ENCODE data around the gene IRF1.

The IRF1 gene

DNA sequence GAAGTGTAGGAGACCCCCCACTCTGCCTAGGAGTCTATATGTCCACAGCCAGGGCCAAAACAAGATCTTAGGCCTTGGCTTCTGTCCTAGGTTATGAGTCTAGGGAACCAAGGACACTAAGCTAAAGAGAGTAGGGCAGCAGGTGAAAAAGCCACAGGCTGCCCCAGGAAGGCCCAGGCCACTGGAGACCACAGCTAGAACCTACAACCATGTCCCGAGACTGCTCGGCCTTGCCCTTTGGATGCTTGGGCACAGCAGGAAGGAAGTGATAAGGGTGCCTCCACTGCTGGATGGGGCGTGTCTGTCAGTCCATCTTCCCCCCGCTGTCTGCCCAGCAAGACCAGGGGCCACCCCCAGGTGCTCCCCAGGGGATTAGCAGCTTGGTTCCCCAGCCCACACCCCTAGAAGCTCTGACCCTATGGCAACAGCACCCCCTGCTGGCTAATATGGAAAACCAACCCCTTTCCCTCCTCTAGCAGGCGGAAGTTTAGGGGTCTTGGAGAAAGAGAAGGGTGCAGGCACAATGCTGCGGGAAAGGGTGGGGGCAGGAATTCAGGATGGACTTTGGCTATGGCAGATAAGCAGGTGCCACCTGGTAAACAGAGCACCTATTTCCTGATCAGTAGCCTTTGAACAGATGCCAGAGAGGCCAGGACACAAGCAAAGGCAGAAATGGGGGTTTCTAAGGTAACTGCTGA, 10.5 kb upstream of the IRF1 start:
- DNase-seq: peak; percentile 84

DNA sequence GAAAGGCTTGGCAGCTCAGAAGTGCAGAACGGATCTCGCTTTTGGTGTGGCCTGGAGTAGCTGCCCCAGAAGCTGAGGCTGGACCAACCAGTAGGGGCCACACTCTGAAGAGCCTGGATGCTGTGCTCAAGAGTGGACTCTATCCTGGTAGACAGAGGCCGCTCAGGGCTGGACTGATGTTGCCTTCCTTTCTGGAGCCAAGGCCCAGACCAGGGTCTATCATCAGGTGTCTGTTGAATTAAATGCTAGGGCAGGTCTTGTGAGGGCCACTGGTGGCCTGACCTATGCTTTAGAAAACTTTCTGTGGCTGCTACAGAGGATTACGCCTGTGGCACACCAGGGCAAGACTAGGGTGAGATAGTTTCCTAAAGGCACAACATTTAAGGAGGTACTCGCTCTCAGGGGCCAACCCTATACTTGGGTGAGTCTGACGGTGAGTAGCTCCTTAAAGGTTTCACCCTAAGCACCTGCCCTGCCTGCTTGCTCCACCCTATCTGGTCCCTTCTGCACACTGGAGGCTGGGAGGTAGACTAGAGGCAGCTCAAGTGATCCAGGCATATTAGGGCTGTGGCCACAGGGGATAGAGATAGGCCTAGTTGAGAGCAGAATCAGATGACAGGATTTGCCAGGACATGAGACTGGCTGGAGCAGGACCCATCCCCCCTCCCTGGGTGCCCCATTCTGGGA, 9.8 kb upstream of the IRF1 start:
- DNase-seq: peak; percentile 5

DNA sequence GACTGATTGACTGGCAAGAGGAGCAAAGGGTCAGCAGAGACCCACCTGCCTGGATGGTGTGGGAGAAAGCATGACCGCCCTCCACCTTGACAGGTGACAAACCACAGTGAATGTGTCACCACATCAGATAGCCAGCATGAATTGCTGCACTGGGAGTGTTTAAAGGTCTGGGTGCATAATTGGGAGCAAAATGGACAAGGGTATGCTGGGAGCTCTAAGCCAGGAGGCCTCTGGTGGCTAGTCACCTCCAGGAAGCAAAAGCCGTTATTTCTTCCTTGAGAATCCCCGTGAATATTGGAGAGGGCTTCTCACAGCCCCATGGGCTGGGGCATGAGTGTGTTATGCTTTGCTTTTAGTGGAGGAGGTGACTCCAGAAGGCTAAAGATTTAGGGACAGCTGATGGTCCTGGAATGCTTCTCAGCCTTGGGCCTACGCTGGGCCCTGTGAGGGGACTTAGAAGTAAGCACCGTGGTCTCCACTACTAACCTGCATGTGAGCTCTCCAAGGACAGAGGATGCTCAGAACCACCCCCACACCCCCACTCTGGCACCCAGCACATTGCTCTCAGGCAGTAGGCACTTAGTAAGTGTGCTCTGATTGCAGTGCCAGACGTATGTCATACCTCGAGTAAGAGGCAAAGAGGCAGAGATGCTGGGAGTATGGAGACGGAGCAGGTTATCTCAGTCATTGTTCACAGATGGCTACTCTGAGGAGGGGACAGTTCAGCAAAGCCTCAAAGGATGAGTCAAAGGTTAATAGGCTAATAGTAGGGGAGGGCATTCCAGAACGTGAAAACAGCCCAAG, 9.1 kb upstream of the IRF1 start:
- peak; percentile 19 for DNase-seq

DNA sequence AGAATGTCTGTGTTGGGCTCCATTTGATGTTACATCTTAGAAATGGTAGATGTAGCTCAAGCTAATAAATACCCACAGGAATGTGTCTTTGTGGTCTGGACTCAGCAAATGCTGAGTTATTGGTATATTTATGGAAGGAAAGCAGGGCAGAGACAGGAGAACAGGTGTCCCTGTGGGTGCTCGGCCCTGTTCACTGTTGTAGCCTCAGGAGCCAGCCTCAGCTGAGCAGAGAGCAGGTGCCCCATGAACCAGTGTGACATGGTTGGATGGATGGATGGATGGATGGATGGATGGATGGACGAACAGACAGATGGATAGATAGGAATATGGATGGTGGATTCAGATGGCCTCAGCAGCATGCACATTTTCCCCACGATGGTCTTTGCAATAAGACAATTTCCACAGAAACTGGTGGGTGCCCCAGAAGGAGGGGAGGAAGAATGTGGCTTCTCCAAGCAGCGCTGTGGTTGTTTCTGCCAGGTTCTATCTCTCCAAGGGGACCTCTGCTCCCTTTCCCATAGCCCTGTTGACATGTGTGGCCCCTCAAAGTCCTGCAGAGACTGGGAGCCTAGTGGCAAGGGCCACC, 8.2 kb upstream of the IRF1 start:
- no peak for DNase-seq

DNA sequence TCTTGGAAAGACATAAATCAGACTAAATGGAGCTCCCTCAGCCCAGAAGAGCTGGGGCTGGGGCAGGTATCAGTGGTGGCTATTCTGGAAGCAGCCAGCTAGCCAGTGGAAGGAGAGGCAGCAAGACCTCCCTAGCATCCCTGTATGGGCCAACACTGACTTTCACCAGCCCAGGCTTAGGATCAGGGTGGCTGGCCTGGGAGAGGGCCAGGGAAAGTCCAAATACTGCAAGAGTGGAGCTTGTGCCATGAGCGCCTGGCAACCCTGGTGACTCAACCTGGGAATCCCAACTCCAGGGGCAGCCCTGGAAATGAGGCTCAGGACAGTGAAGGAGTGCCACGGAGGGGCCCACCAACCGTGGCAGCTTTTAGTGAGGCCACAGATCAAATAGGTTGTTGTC, 7.6 kb upstream of the IRF1 start:
- no peak for DNase-seq

DNA sequence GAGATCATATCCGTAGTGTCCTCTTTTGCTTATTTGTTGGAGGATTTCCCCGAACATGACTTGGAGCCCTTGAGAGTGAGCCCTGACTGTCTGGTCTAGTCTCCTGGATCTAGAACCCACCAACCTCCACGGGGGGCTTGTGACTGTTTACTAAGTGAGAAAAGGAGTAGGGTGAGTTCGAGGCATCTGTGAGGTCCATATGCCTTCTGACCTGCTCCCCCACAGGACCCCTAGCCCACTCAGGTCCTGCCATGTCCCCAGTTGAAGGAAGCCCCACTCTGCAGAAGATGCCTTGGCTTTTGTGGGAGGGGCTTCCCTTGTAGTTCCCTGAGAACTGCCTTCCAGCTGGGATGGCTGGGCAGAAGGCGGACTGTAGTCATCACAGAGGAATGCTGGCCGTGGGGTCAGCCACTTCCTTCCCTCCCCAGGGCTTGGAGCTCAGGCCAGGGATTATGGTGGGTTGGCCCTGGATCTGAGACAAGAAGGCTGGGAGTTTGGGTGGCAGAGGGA, 7.0 kb upstream of the IRF1 start:
- peak; percentile 6 for DNase-seq

DNA sequence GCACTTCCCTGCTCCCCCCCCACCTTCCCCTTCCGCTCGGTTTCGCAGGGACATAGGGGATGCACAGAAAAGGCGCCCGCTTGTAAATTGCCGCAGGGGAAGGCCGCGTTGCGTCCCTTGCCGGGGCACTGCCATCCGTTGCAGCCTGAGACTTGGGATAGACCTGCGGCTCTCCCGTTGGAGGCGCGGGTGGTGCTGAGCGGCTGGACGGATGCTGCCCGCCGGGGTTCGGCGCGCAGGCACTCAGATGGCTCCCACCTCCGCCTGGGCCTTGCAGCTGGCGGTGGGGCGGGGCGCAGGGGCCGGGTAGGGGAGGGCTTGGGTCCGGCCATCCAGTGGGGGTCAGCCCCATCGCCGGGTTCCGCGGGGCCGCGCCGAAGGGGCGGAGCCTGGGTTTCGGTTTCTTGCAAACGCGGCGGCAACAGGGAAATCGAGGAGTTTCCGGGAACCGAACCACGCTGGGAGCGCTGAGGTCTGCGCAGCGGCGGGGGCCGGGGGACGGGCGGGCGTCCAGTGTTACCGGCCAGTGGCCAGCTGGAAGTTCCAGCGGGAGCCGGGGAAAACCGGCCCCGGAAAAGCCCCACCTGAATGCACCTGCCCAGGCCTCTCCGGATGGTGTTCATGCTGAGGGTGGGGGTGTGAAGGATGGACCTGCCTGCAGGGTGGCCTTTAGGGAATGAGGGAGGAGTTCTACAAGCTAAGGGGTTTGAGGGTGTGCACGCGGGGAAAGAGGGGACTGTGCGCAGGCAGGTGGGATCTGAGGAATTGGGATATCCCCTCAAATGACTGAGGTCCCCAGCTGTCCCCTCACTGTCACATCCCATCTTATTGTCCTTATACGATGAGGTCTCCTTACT, 6.3 kb upstream of the IRF1 start:
- peak; percentile 71 for DNase-seq

DNA sequence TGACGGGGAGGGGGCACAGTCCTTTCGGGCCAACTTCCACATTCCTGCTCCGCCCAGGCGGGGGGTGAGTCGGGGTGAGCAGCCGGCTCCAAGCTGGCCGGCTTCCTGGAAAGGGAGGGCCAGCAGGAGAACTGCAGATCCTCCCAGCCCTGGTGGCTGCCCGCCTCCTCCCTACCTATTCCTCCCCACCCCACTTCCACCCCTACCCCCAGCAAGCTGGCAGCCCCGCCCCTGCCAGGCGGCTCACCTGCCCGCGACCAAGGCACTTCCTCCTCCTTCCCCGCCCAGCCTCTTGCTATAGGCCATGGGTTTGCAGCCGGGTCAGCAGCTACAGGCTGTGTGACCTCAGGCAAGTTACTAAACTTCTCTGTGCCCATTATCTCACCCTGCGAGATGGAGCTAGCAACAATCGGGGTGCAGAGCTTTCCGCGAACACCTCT, 5.6 kb upstream of the IRF1 start:
- peak; percentile 92 for DNase-seq

DNA sequence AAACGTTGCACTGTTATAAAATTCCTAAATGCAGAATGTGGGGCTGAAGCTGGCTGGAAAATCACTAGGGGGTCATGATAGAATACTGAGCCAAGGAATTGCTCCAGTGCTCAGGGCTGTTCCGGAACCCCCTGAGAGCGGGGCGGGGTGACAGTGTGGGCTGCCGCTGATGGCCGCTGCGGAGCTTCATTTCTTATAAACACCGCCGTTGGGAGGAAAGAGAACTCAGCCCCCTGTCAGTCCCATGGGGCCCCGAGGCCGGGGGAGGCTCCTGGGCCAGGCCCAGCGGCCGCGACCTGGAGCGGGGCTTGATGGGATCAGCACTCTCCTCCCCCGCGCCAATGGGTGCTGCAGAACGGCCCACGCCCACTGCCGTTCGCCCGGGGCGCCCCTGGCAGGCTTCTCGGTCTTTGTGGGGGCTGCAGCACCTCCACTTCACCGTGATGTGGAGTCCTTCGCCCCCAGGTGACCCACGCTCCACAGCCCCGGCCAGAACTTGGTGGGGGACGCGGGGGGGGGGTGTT, 5.2 kb upstream of the IRF1 start:
- DNase-seq: peak; percentile 70

DNA sequence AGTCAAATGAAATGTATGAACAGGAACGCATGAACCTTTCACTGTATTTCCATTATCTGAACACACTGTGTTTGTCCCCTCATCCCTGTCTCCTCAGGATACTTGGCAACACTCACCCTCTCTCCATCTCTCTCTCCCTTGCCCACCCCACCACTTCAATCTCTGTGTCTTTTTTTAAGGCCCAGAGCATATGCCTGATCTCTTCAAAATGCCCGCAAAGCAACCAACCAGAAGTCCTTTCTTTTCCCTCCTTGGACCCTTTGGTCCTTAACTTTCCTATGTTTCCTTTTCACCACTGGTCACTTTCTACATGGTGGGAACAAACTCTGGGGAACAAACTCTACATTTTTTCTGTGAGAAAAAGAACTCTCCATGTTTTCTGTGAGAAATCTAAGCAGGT, 3.2 kb upstream of the IRF1 start:
- DNase-seq: no peak

DNA sequence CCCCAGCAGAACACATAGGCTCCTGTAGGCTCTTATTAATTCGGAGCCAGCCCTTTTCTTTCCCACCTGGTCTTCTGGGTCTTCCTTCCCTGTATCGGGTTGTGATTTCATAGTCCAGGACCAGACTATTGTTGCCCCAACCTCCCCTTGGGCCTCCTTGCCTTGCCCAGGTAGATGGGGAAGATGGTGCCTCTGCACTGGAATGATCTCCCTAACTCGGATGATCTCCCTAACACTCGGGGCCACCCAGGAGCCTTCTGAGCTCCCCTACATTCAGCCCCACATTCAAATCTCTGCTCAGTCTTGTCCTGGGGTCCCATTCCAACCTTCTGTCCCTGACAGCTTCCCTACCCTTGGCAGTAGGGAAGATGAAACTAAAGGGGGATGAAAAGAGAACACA, 2.7 kb upstream of the IRF1 start:
- DNase-seq: peak; percentile 1

DNA sequence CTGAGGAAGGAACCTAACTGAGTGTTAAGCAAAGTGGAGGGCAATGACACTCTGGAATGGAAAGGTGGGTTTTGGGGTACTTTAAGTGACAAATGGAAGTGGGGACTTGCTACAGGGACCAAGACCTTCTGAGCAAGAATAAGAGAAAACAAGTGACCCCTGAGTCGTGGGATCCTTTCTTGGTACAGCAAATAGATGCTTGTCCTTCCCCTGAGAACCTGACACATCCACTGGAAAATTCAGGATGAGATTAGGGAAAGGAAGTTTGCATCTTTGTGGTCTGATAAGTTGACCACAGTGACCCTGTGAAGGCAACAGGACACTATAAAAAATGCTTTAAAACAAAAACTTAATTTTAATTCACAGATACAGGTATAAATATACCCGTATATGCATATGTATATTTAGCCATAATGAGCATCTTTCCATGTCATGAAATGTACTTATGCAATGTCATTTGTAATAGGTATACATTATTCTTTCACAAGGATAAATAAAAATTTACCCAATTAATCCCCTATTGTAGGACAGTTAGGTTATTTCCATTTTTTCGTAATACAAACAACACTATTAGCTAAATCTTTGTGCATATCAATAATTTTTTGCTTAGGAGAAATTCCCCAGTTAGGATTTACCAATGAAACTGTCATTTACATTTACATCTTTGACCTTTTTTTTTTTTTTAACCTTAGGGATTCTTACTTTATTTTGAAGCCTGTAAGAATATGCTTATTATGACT, 2.0 kb upstream of the IRF1 start:
- no peak for DNase-seq

DNA sequence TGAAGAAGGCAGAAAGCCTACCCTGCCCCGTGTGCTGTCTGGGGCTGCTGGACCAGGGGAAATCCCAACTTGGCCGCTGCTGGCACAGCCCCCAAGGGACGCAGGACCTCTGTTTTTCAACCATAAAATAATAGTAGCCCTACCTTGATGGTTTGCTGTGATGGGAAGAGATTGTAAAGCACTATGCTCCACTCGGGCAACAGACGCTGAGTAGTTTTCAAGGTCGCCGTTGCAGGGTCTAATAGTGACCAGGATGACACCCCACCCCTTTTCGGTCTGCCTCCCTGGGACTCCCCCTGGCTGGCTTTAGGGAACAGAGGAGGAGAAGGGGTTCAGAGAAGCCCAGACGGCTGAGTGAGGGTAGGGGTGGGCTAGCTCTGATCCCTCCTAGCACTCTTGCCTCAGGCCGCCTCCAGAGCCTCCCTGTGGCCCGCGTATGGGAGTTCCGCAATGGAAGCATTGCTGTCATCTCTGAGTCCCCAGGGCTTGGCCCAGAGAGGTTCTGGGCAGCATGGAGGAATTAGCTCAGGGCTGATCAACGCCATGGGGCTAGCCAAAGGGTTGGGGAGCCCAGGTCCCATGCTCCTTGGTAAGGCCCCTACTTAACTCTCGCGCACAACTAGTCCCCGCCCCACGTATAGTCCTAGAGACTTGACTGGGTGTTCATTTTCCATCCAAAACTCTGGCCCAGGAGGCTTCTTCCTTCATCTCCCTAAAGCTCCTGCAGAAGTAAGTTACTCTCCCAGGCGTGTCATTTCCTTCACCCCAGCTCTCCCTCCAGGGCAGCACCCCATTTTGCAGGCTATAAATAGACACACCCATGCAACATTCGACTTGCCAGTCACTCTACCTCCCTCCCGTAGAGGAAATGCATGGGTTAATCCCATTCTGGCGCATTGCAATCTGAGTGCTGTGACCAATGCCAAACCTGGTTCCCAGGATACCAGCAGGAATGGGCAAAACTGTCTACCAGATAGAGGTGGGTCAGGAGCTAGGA, 1.1 kb upstream of the IRF1 start:
- DNase-seq: peak; percentile 34

DNA sequence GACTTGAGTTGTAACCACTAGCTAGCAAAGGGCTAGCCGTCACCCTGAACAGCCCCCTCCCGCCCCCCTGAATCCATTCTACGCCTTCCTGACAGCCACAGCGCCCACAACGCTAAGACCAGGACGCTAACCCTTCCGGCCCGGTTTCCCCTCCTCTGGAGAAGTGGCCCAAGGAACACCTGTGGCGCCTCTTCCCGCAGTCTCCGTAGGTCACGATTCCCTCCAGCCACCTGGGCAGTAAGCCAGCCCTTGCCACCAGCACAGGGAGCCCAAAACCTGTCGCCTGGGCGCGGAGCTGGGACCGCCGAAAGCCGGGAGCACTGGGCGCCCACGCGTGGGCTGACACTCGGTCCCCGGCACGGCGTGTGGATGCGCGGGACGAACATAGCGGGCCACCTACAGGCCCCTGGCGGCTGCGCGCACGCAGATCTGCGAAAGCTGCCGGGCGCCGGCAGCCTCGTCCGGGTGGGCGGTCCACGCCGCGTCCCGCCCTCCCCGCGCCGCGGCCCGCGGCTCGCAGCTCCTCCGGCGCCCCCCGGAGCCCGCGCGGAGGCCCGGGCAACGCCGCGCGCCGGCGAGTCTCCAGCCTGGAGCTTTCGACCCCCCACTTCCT, 596 bp downstream of the IRF1 start:
- peak; percentile 81 for DNase-seq

DNA sequence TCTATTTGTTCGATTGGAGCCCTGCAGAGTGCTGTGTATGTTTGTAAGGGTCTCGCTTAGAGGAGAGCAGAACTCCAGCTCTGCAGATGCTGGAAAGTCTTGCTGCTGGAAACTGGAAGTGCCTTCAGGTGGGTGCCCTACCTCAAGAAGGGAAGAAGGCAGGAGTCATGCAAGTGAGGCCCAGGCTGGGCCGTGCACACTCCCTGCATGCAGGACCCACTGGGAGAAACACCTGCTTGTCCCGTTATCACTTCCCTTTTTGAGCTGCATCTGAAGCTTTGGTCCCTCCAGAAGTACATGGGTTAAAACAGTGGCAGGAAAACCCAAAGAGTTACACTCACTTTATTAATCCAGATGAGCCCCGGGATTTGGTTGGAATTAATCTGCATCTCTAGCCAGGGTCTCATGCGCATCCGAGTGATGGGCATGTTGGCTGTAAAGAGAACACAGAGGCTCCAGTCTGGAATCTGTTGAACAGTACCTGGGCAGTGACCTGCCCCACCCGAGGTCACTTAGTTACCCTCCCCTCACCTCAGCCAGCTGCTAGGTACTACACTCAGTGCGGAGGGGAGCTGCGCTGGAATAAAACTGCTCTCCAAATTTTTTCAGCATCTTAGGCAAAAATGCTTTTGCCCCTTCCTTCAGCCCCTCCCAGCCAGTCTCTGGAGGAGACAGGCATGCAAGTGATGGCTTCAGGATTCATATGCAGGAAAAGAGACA, 1.4 kb downstream of the IRF1 start:
- peak; percentile 27 for DNase-seq

DNA sequence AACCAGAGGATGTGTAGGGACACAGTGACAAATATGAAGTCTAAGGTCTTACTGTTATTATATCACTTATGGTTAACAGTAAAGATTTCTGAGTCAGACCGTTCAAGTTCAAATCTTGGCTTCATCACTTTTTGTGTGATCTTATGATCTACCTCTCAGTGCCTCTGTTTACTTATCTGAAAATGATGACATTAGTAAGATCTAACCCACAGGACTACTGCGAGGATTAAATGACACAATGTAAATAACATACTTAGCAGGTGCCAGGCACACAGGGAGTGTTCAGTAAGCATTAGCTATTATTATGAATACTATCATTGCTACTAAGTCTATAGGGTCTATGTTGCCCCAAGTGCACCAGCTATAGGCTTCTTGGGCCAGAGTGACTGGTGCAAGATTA, 2.0 kb downstream of the IRF1 start:
- DNase-seq: no peak

DNA sequence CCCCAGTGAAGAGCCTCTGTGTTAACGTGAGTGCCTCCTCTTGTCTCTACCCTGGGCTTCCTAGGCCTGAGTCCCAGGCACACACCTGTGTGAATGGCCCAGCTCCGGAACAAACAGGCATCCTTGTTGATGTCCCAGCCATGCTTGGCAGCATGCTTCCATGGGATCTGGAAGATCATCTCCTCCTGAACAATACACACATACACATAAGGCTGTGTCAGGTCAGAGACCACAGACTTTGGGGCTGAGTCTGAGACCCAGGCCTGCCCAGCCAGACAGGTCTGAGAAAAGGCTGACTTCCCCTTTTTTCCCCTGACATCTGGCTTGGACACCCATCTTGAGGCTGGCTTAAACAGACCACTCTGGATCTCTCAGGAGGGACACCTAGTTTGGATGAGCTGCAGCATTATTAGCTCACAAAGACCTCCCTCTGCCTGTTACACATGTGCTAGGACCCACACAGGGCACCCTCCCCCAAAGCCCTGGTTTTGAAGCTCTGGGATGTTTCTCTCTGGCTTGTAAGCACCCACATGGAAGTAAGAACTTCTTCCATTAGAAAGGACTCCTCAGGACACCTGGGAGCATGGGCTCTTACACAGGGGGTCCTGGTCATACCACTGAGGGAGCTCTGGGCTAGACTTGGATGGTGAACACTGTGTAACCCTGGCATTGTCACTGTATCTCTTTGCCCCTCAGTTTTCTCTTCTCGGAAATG, 2.6 kb downstream of the IRF1 start:
- peak; percentile 19 for DNase-seq

DNA sequence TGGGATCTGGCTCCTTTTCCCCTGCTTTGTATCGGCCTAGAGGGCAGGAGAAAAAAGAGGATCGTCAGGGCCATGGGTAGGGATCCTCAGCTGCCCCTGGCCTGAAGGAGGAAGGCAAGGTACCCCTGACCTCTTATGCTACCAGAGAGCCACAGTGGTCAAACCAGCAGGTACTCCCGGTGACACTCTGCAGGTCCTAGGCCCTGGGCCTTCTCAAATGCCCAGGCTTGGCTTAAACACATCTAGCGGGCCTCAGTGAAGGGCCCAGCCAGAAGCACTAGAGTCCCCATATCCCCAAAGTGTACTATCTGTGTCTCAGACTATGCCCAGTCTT, 3.5 kb downstream of the IRF1 start:
- DNase-seq: peak; percentile 2

All from CD4-positive, alpha-beta T cell treated with Interleukin-17A for 4 hours (primary cell).